Measurements from ENCODE around the gene TMEM200B. TPM values are rescaled to one million over a fixed set of nuclear protein-coding genes. Genes with fewer than 3 reads are reported as not detected.

TMEM200B gene
- total RNA-seq, 1 experiment from 2014 or later: 12.6 TPM

GRCh38 chr1:29119121-29119929, 4.4 kb downstream of the TMEM200B start:
- H3K4me1 Mint-ChIP-seq: no peaks in the 10 kb centered on the region; a peak in 1 of 4 replicates
- H2BK5ac ChIP-seq (ENCODE audit: insufficient read length, low read length): no peak overlapping the region
- H2BK120ac ChIP-seq (ENCODE audit: low read depth, low read length, poor library complexity, severe bottlenecking): no peak overlapping the region
- no peak overlapping the region for H3K4ac ChIP-seq (ENCODE audit: low read depth, low read length)
- no peaks in the 10 kb centered on the region for H4K20me1 ChIP-seq (ENCODE audit: control insufficient read depth, insufficient read depth, insufficient read length)
- H2BK15ac ChIP-seq (ENCODE audit: low read depth, low read length): no peak overlapping the region
- peaks cover 12% of the 10 kb centered on the region for H3K23me2 ChIP-seq (ENCODE audit: insufficient read length, low read depth, low read length, poor library complexity, severe bottlenecking)
- H4K8ac ChIP-seq (replicated peaks; ENCODE audit: insufficient read length, low read depth, low read length): no peak overlapping the region
- H3K9me3 ChIP-seq (ENCODE audit: control insufficient read depth, low read depth, low read length): no peaks in the 10 kb centered on the region
- no peak overlapping the region for H3K18ac ChIP-seq (ENCODE audit: insufficient read length, low read depth, low read length)
- no peak overlapping the region for H3K27ac Mint-ChIP-seq
- no peak overlapping the region for H4K91ac ChIP-seq (ENCODE audit: insufficient read length, low read depth, low read length)
- H2AFZ ChIP-seq (ENCODE audit: low read length): no peak overlapping the region
- H3K9me3 Mint-ChIP-seq: no peaks in the 10 kb centered on the region
- H3K4me2 ChIP-seq (ENCODE audit: insufficient read depth, insufficient read length, low read length): no peak overlapping the region
- no peak overlapping the region for H2AK5ac ChIP-seq (ENCODE audit: insufficient read length, low read length)
- no peak overlapping the region for H2BK12ac ChIP-seq (ENCODE audit: insufficient read length, low read depth, low read length)
- H3K4me3 Mint-ChIP-seq: no peak overlapping the region; a peak in 1 of 5 replicates
- H3K14ac ChIP-seq (ENCODE audit: insufficient read depth, low read length): no peak overlapping the region
- H3K23ac ChIP-seq (ENCODE audit: insufficient read length, low read depth, low read length): no peak overlapping the region
- H3K27me3 Mint-ChIP-seq (ENCODE audit: low read depth): peaks cover 18% of the 10 kb centered on the region
- no peaks in the 10 kb centered on the region for H3K79me2 ChIP-seq (ENCODE audit: insufficient read depth, low read length)
- H3K27me3 ChIP-seq (ENCODE audit: insufficient read depth, low read length): no peaks in the 10 kb centered on the region; the same call in 1 of the 2 replicates
- no peak overlapping the region for H4K5ac ChIP-seq (ENCODE audit: insufficient read length, low read depth, low read length)
- no peaks in the 10 kb centered on the region for H3K79me1 ChIP-seq (ENCODE audit: insufficient read depth, low read depth, low read length, poor library complexity, severe bottlenecking)
- no peak overlapping the region for H3K9ac ChIP-seq (ENCODE audit: extremely low read depth, insufficient read length, low read length)
- no peak overlapping the region for H3K56ac ChIP-seq (ENCODE audit: insufficient read length, low read depth, low read length)
- no peak for TF ChIP-seq CTCF (conservative IDR thresholded peaks at IDR 0.05)
- H2BK20ac ChIP-seq (ENCODE audit: low read depth, low read length, poor library complexity, severe bottlenecking): no peak overlapping the region
- no peaks in the 10 kb centered on the region for H3K4me1 ChIP-seq (ENCODE audit: insufficient read depth, low read length)
- no CpG with 5 or more reads among the region's 12 CpGs for WGBS (ENCODE audit: extremely low coverage, insufficient read length, low lambda C conversion rate)
- no peak overlapping the region for H3T11ph ChIP-seq (ENCODE audit: low read length)
- DNase-seq: no peak
- H3K36me3 Mint-ChIP-seq (ENCODE audit: insufficient read depth in 1 of 3, low read depth in 3 of 3): peaks cover 7 to 36% (median 24%) of the 10 kb centered on the region in 3 experiments
- no peak overlapping the region for H3K27ac ChIP-seq (ENCODE audit: insufficient read length, low read depth, low read length)
